ENCODE results near the gene ALDH9A1. TPM values are rescaled to one million over a fixed set of nuclear protein-coding genes. Genes with fewer than 3 reads are reported as not detected.

ALDH9A1 gene
- total and polyA plus RNA-seq, 2 of the 4 experiments (the other 2 are of a cell fraction): 43.5 to 43.7 TPM

- ChIA-PET POLR2A (ENCODE audit: unreplicated experiment) (no interaction called here), CTCF (interaction anchor here (0.6 kb wide), 1 partner anchor 65 kb away, joined by 4 read pairs; no protein-coding TSS in a partner anchor)
- Histone ChIP-seq H4K91ac (ENCODE audit: insufficient read depth, low read depth, low read length) (no peak overlapping the region), H2AK5ac (ENCODE audit: low read depth, low read length) (no peak overlapping the region), H3K9ac (ENCODE audit: low read depth, low read length) (no peak overlapping the region), H2BK5ac (ENCODE audit: low read depth, low read length, poor library complexity, severe bottlenecking) (no peak overlapping the region), H2AFZ (replicated peaks; ENCODE audit: low read length, poor library complexity) (no peak overlapping the region), H3K4ac (ENCODE audit: low read depth, low read length) (no peak overlapping the region), H2BK20ac (ENCODE audit: low read depth, low read length) (no peak overlapping the region), H3K36me3 (ENCODE audit: control insufficient read depth, insufficient read depth, low read length) (peaks cover 32% of the 10 kb centered on the region), H3K79me1 (ENCODE audit: low read depth in 1 of 2, low read length in 2 of 2) (peaks cover 14 to 20% of the 10 kb centered on the region in 2 experiments; a peak in 3 of 4 replicates), H2BK15ac (ENCODE audit: low read depth, low read length) (no peak overlapping the region), H3K23ac (ENCODE audit: low read depth, low read length) (no peak overlapping the region), H3K18ac (ENCODE audit: low read depth, low read length) (no peak overlapping the region), H3K4me1 (ENCODE audit: control insufficient read depth, insufficient read depth, low read length) (no peaks in the 10 kb centered on the region), H3K14ac (replicated peaks; ENCODE audit: low read depth, low read length) (no peak overlapping the region), H3K4me3 (ENCODE audit: insufficient read depth, low read depth, low read length) (no peak overlapping the region), H3K9me3 (ENCODE audit: control insufficient read depth, insufficient read depth, low read length) (no peaks in the 10 kb centered on the region), H2AK9ac (replicated peaks; ENCODE audit: low read depth, low read length, poor library complexity) (no peak overlapping the region), H3K4me2 (ENCODE audit: low read depth, low read length) (no peak overlapping the region), H4K20me1 (ENCODE audit: insufficient read depth, low read length) (no peaks in the 10 kb centered on the region), H4K5ac (ENCODE audit: low read depth, low read length) (no peak overlapping the region), H2BK120ac (ENCODE audit: low read depth, low read length) (no peak overlapping the region), H3K9me1 (ENCODE audit: insufficient read depth, low read length) (no peaks in the 10 kb centered on the region; the same call in 1 of the 2 replicates), H3K56ac (ENCODE audit: extremely low read depth, insufficient read depth, low read length) (no peak overlapping the region), H3K27me3 (ENCODE audit: control insufficient read depth, insufficient read depth, low read length) (no peaks in the 10 kb centered on the region), H3K27ac (ENCODE audit: insufficient read depth, low read length) (no peak overlapping the region), H4K8ac (ENCODE audit: low read depth in 2 of 2, low read length in 2 of 2) (no peak overlapping the region)
- TF ChIP-seq RAD21 (IDR thresholded peaks at IDR 0.05; ENCODE audit: low read length) (no peak), BHLHE40 (IDR thresholded peaks at IDR 0.05; ENCODE audit: low read depth, low read length) (no peak), CEBPB (IDR thresholded peaks at IDR 0.05; ENCODE audit: low read depth, low read length) (no peak), MAZ (IDR thresholded peaks at IDR 0.05; ENCODE audit: borderline replicate concordance, low read depth, low read length) (no peak), FOS (IDR thresholded peaks at IDR 0.05; ENCODE audit: low read depth, low read length) (no peak), POLR2A (IDR thresholded peaks at IDR 0.05; ENCODE audit: low read depth, low read length) (no peak), MAFK (IDR thresholded peaks at IDR 0.05; ENCODE audit: low read depth, low read length) (no peak), SMC3 (IDR thresholded peaks at IDR 0.05; ENCODE audit: low read depth, low read length) (no peak), USF2 (IDR thresholded peaks at IDR 0.05; ENCODE audit: low read depth, low read length) (no peak), CTCF (conservative IDR thresholded peaks at IDR 0.05; ENCODE audit: low read depth, low read length) (no peak), NFE2L2 (IDR thresholded peaks at IDR 0.05; ENCODE audit: low read depth, low read length) (no peak), RFX5 (IDR thresholded peaks at IDR 0.05; ENCODE audit: low read depth, low read length) (no peak), CHD1 (IDR thresholded peaks at IDR 0.05; ENCODE audit: low read depth, low read length) (no peak), ELK1 (IDR thresholded peaks at IDR 0.05; ENCODE audit: borderline replicate concordance, low read depth, low read length) (no peak), MXI1 (IDR thresholded peaks at IDR 0.05; ENCODE audit: borderline replicate concordance, low read depth, low read length) (no peak), RCOR1 (IDR thresholded peaks at IDR 0.05; ENCODE audit: insufficient replicate concordance, low read length) (no peak)
- no peak for DNase-seq
- 0% methylated on average over 1 of the region's 2 CpGs; no CpG with 5 or more reads in 1 of the 2 experiments for WGBS, 2 experiments (ENCODE audit: extremely low coverage in 2 of 2, insufficient read length in 1 of 2)
- intact Hi-C loops (cut with micrococcal nuclease): no loop called here
- dilution Hi-C loops (cut with HindIII; ENCODE audit: low sequenced_read_pairs, unreplicated experiment): no loop called here
- ATAC-seq (ENCODE audit: low read depth): no peak
- in situ Hi-C loops (cut with MboI; ENCODE audit: low sequenced_read_pairs): no loop called here
- BruUV-seq (replicated peaks): no TSS peak
These were observed 19.9 kb downstream of the ALDH9A1 start for GRCh38 chr1:165678509-165678908.
